Breast epithelium (tissue), 4 donors: Measurements from ENCODE around the gene VPS13D. TPM values are rescaled to one million over a fixed set of nuclear protein-coding genes. Genes with fewer than 3 reads are reported as not detected.

Experiments used
- DNase-seq, 2 donors: peaks; one replicate each; pipeline ENCODE4 v3.0.0-alpha.2; 2019; ENCODE audit warnings: low spot score in 2 of 2
- H3K27ac ChIP-seq, 2 donors: fragments of 200-600 bp; sonication (generic) in 1 of 2; one replicate each; pipeline ENCODE4 v1.5.1; 2016 to 2019; ENCODE audit warnings: mild to moderate bottlenecking in 1 of 2
- H3K27me3 ChIP-seq, 2 donors: fragments of 200-600 bp; sonication (generic) in 1 of 2; one replicate each; pipeline versions ENCODE4 v1.5.1 to v1.6.0; 2017 to 2019; ENCODE audit warnings: control low read depth in 1 of 2, mild to moderate bottlenecking in 1 of 2
- H3K36me3 ChIP-seq: fragments of 200-600 bp; one replicate; pipeline ENCODE4 v1.5.1; 2019
- H3K4me1 ChIP-seq, 2 donors: fragments of 200-600 bp; sonication (generic); one replicate each; pipeline ENCODE4 v1.5.1; 2016 to 2019; ENCODE audit warnings: control low read depth in 1 of 2
- H3K4me3 ChIP-seq, 3 donors: fragments of 200-600 bp; sonication (generic); 1 replicate in 2 of 3; 2 replicates in 1 of 3; pipeline ENCODE4 v1.5.1; 2016 to 2019; ENCODE audit warnings: mild to moderate bottlenecking in 3 of 3, moderate library complexity in 2 of 3
- H3K9me3 ChIP-seq, 2 donors: fragments of 200-600 bp; sonication (generic) in 1 of 2; one replicate each; pipeline ENCODE4 v1.5.1; 2016 to 2019; ENCODE audit warnings: control low read depth in 1 of 2
- CTCF ChIP-seq, 3 donors: fragments of 450-650 bp; IDR thresholded peaks; one replicate each; pipeline ENCODE4 v1.5.1; 2016 to 2017; ENCODE audit warnings: antibody characterized with exemption in 3 of 3, mild to moderate bottlenecking in 3 of 3, moderate library complexity in 3 of 3
- POLR2A ChIP-seq: fragments of 450-650 bp; IDR thresholded peaks from one replicate; pipeline ENCODE4 v1.6.1; 2016; ENCODE audit warnings: antibody characterized with exemption, mild to moderate bottlenecking, moderate library complexity
- POLR2AphosphoS5 ChIP-seq, 3 donors: sonication (generic); formaldehyde crosslinking; IDR thresholded peaks; one replicate each; pipeline ENCODE4 v1.6.1; 2017; ENCODE audit warnings: antibody characterized with exemption in 3 of 3
- intact Hi-C: fragments of 100-400 bp; cut with DNase I; formaldehyde crosslinking; loops from one replicate; pipeline ENCODE4 v1.15.1; 2023; ENCODE audit warnings: low total_unique reads
- total RNA-seq, 3 donors: library from RNA; depleted of rRNA; stranded (reverse); fragments of >200 nt; gene quantifications; one replicate each; pipeline ENCODE4 v1.1.0, GENCODE V29; 2016

Gene VPS13D
- total RNA-seq, 3 donors from 2014 or later, result 73.9 to 115 (median 96.4) TPM

GRCh38 chr1:12375133-12375829, 145.5 kb downstream of the VPS13D start:
- no peaks in the 10 kb centered on the region for H3K9me3 ChIP-seq
- no peaks in the 10 kb centered on the region for H3K4me1 ChIP-seq
- H3K36me3 ChIP-seq, result no peaks in the 10 kb centered on the region
- intact Hi-C loops, result no loop called here
- no peak for DNase-seq
- no peak overlapping the region for H3K4me3 ChIP-seq
- TF ChIP-seq CTCF (IDR thresholded peaks at IDR 0.05), result no peak
- TF ChIP-seq POLR2AphosphoS5 (IDR thresholded peaks at IDR 0.05), result no peak
- TF ChIP-seq POLR2A, result no peak
- no peaks in the 10 kb centered on the region for H3K27me3 ChIP-seq
- no peak overlapping the region for H3K27ac ChIP-seq

GRCh38 chr1:12376236-12377045, 146.6 kb downstream of the VPS13D start:
- TF ChIP-seq CTCF (IDR thresholded peaks at IDR 0.05) (no peak), POLR2A (no peak), POLR2AphosphoS5 (IDR thresholded peaks at IDR 0.05) (no peak)
- Histone ChIP-seq H3K27ac (no peak overlapping the region), H3K27me3 (no peaks in the 10 kb centered on the region), H3K4me3 (no peak overlapping the region), H3K4me1 (peaks cover 0 to 7% of the 10 kb centered on the region in 2 donors), H3K36me3 (no peaks in the 10 kb centered on the region), H3K9me3 (no peaks in the 10 kb centered on the region)
- DNase-seq, result no peak
- intact Hi-C loops, result no loop called here

GRCh38 chr1:12380326-12381249, 150.8 kb downstream of the VPS13D start:
- intact Hi-C loops, result no loop called here
- Histone ChIP-seq H3K27ac (peak overlapping the region; percentile 58 to 82), H3K4me1 (peaks cover 0 to 7% of the 10 kb centered on the region in 2 donors), H3K4me3 (no peak overlapping the region), H3K9me3 (no peaks in the 10 kb centered on the region), H3K36me3 (peaks cover 7% of the 10 kb centered on the region), H3K27me3 (no peaks in the 10 kb centered on the region)
- TF ChIP-seq POLR2AphosphoS5 (IDR thresholded peaks at IDR 0.05) (no peak), CTCF (IDR thresholded peaks at IDR 0.05) (no peak), POLR2A (no peak)
- DNase-seq, result no peak

GRCh38 chr1:12383001-12383400, 153.2 kb downstream of the VPS13D start:
- peaks cover 0 to 8% of the 10 kb centered on the region in 2 donors for H3K9me3 ChIP-seq
- H3K4me3 ChIP-seq, result no peak overlapping the region
- TF ChIP-seq POLR2AphosphoS5 (IDR thresholded peaks at IDR 0.05) (no peak), CTCF (IDR thresholded peaks at IDR 0.05) (no peak), POLR2A (no peak)
- peaks cover 7% of the 10 kb centered on the region for H3K36me3 ChIP-seq
- no peaks in the 10 kb centered on the region for H3K27me3 ChIP-seq
- no peak for DNase-seq
- no peak overlapping the region for H3K27ac ChIP-seq
- intact Hi-C loops, result no loop called here
- H3K4me1 ChIP-seq, result peaks cover 0 to 7% of the 10 kb centered on the region in 2 donors
